ENCODE measurements around the gene LGMN. TPM values are rescaled to one million over a fixed set of nuclear protein-coding genes. Genes with fewer than 3 reads are reported as not detected.

Gene LGMN
- 54.2 to 60.0 TPM (median 57.2 TPM) in 5 replicates for total RNA-seq (2022; extraction: Qiagen RNA extraction)

GRCh38 chr14:92748259-92749016 is at the start of gene LGMN:
Gene LGMN, minus strand, starts transcription at chr14:92748627. Its CDS starts 15,841 bp downstream, at chr14:92732786.

GRCh38 chr14:92793709-92794546 is 45.5 kb upstream of the LGMN start, which contains the start of gene GOLGA5:
Gene GOLGA5, plus strand, starts transcription at chr14:92794305. Its CDS starts 3,133 bp downstream, at chr14:92797438.

Other genes starting within 250 kb of the LGMN start
- 19.8 to 22.4 TPM (median 21.1 TPM) in 5 replicates for gene RIN3, start 234.8 kb downstream of the LGMN start, total RNA-seq (2022; extraction: Qiagen RNA extraction)
- 20.3 to 31.4 TPM (median 27.3 TPM) in 5 replicates for gene GOLGA5, start 45.7 kb upstream of the LGMN start, total RNA-seq (2022; extraction: Qiagen RNA extraction)
- 1.3 to 1.7 TPM (median 1.5 TPM) in 5 replicates for gene CHGA, start 174.5 kb upstream of the LGMN start, total RNA-seq (2022; extraction: Qiagen RNA extraction)

Measured in A549 treated with Hydrocortisone at 1 μM for 4 hours (cell line).